ENCODE results near the gene FBXO39.
"Not testable (repeated sequence)": the region's sequence is repeated elsewhere in the genome, so short reads cannot be mapped to it uniquely, and the experiment has no call there.

The FBXO39 gene

DNA sequence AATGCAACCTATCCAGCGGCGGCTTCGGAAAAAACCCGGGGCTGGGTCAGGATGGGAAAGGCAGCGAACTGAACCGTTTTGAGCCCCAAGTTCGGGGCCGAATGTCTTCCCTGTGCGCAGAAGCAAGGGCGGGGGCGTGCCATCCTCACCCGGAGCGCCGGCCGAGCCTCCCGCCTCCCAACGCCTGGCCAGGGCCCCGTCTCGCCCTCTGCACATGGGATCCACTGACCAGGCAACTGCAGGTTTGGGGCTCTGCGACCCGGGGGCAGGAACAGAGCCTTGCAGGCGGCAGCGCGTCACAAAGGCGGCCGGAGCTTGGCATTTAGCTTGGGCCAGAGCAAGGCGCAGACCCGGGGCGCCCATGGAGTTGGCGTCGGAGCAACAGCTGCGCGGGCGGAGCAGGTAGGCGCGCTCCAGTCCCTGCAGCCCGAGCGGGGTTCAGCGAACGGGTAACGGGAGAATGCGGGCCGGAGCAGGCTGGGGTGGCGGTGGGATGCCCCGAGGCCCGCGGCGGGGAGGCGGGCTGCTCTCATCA, at the start of gene FBXO39:
FBXO39 (plus strand) TSS at position 345 of the 535 bp plus-strand sequence. CDS start 3,654 bp downstream, outside the sequence.
- DNase-seq (ENCODE audit: insufficient read length, low spot score) (no peak), FAIRE-seq (no peak)
- TF ChIP-seq POLR2A (IDR thresholded peaks at IDR 0.05; ENCODE audit: low read depth, low read length) = no peak

DNA sequence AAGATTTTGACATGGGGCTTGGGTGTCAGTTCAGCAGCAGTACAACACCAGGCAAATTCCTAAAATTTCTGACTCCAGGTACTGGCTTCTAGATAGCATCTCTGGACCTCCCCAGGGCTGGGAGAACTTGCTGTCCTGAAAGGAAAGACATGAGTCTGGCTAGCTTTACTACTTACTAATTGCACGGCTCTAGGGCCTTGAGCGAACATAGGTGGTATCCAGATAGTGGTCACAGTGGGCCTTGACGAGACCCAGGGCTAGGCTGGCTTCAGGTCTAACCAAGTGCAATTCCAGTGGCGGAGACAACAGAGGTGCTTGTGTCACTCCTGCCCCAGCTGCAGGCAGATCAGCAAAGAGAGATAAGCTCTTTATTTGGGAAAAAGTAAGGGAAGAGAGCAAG, 46.5 kb upstream of the FBXO39 start:
- FAIRE-seq = no peak

DNA sequence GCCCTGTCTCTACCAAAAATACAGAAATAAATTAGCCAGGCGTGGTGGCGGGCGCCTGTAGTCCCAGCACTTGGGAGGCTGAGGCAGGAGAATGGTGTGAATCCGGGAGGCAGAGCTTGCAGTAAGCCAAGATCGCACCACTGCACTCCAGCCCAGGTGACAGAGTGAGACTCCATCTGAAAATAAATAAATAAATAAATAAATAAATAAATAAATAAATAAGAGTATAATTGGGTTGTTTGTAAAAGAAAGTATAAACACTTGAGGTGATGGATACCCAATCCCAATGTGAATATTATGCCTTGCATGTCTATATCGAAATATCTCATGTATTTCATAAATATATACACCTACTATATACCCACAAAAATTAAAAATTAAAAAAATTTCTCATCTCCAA, 29.4 kb upstream of the FBXO39 start:
- FAIRE-seq; DNase-seq (ENCODE audit: insufficient read length, low spot score): not testable (repeated sequence)

More for the DNA sequence above, 46.5 kb upstream of the FBXO39 start:
- no peak for DNase-seq (ENCODE audit: insufficient read length, low spot score)
- TF ChIP-seq POLR2A (IDR thresholded peaks at IDR 0.05; ENCODE audit: low read depth, low read length) = no peak

DNA sequence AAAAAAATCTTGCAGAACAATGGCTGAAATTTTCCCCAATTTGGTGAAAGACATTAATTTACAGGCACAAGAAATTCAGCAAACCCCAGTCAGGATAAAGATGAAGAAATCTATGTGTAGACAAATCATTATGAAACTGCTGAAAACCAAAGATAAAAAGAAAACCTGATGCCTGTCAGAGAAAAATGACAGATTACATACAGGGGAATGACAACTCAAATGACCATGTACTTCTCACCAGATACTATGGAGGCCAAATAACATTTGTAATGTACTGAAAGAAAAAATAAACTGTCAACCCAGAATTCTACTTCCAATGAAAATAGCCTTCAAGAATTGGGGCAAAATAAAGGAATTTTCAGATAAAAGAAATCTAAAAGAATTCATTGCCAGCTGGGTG, 27.4 kb upstream of the FBXO39 start:
- FAIRE-seq (no peak), DNase-seq (ENCODE audit: insufficient read length, low spot score) (no peak)
- no peak for TF ChIP-seq POLR2A (IDR thresholded peaks at IDR 0.05; ENCODE audit: low read depth, low read length)

DNA sequence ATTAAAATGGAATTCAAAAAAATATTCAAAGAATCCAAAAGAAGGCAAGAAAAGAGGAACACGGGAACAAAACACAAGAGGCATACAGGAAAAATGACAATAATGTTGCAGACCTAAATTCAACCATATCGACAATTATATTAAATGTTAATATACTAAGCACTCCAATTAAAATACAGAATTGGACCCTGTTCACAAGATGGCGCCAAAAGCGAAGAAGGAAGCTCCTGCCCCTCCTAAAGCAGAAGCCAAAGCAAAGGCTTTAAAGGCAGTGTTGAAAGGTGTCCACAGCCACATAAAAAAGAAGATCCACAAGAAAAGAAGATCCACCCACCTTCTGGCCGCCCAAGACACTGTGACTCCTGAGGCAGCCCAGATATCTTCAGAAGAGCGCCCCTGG, 26.5 kb upstream of the FBXO39 start:
- DNase-seq (ENCODE audit: insufficient read length, low spot score) (no peak), FAIRE-seq (no peak)
- no peak for TF ChIP-seq POLR2A (IDR thresholded peaks at IDR 0.05; ENCODE audit: low read depth, low read length)

DNA sequence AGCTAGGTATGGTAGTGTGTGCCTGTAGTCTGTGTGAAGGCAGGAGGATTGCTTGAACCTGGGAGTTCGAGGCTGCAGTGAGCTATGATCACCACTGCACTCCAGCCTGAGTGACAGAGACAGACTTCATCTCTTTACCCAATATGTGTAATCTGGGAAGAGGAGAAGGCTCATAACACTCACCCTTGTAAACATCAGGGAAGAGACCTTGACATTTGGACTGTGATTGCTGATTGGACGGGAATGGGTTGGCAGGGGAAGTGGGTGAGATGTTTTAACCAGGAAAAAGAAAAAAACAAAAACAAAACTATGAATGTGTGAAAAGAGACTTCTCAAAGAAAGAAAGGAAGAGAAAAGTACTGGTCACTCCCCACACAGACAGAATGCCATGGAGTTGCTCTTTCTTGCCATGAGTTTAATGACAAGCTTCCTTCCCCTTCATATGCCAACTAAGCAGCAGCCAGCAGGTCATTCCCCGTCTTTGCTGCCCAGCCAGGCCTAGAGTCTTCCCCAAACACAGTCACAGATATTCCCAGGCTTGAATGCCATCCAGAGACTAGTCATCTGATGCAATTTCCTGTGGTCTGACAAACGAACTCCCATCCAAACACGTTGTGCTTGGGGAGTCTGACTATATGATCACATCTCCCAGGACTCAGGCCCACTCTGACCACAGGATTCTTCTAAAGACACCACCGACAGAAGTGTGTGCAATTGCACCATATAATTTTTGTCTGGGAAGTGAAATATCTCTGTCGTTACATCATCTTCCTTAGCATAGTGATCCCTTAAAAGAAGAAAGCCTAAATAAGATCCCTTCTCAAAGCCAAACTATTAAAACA, 23.7 kb upstream of the FBXO39 start:
- DNase-seq (ENCODE audit: insufficient read length, low spot score) (peak; percentile 78), FAIRE-seq (peak; percentile 95)
- TF ChIP-seq POLR2A (IDR thresholded peaks at IDR 0.05; ENCODE audit: low read depth, low read length) = no peak

DNA sequence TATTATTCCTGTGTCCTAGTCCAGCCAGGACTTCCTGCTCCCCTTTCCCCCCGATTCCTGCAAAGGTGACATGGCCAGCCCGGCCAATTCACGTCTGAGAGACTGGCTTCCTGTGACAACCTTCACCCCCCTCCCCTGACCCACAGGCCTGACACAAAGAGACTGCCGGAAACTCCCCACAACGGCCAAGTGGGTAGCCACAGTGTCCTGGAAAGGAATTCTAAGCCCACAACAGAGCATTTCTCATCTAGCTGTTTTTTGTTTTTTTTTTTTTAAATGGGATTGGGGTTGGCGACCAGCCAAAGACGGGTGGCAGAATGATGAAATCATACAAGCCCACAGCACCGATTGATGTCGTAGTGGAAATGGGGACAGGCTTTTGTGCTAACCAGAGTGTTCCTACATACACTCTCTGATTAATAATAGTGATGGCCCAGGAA, 23.0 kb upstream of the FBXO39 start:
- FAIRE-seq (peak; percentile 43), DNase-seq (ENCODE audit: insufficient read length, low spot score) (peak; percentile 56)
- no peak for TF ChIP-seq POLR2A (IDR thresholded peaks at IDR 0.05; ENCODE audit: low read depth, low read length)

DNA sequence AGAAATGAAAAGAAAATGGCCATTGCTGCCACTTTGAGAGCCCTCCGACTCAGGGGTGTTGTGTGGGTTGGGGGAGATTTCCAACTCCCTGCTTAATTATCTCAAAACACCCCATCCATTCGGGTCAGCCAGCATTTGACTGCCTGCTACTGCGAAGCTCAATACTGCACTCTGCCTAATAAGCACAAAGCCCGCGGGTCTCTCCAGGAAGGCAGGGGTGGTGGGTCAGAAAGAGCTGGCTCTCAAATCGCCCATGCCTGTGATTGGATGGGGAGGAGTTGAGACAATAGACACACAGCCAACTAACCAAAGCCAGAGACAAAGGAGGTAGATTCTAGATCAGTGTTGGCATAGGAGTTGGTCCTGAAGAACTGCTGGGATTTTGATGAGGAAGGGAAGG, 22.5 kb upstream of the FBXO39 start:
- DNase-seq (ENCODE audit: insufficient read length, low spot score) (no peak), FAIRE-seq (no peak)
- TF ChIP-seq POLR2A (IDR thresholded peaks at IDR 0.05; ENCODE audit: low read depth, low read length) = no peak

DNA sequence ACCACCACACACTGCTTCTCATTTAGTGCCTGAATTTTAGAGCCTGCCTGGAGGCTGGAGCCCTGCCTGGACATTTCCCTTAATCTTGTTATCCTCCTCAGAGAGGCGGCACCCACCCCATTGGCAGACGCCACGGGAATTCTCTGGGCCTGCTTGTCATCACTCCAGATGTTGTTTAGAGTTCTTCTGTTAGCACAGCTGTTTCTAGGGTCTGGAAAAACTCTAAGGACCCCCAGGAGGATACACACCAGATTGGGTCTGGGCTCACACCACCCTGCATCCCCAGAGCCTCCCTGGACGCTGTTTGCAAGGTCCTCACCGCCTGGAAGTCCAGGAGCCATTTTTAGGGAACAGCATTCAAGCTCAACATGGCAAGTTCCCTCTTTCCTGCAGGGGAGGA, 20.7 kb upstream of the FBXO39 start:
- DNase-seq (ENCODE audit: insufficient read length, low spot score) = no peak
- TF ChIP-seq POLR2A (IDR thresholded peaks at IDR 0.05; ENCODE audit: low read depth, low read length) = no peak
- no peak for FAIRE-seq

DNA sequence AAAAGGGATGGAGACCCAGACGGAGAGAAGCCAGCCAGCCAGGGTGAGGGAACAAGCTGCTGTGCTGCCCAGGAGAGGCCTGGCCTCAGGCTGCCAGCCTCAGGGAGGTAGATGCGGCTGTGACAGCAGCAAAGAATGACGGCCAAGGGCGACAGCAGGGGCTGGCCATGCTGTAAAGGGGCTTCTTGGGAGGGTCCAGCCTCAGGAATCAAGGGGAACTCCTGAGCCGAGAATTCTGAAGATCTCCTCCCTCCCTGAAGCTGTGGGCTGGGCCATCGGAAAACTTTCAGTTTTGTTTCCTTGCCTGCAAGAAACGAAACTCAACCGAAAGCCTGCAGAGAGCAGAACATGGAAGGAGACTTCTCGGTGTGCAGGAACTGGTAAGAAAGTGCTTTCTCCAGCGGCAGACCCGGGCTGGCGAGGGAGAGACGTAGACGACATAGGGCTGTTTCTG, 20.3 kb upstream of the FBXO39 start, which contains the start of gene XAF1:
XAF1 (plus strand) TSS at position 316 of the 454 bp plus-strand sequence; CDS start at position 349, 33 bp downstream.
- FAIRE-seq = no peak
- TF ChIP-seq POLR2A (IDR thresholded peaks at IDR 0.05; ENCODE audit: low read depth, low read length) = no peak
- DNase-seq (ENCODE audit: insufficient read length, low spot score) = no peak

DNA sequence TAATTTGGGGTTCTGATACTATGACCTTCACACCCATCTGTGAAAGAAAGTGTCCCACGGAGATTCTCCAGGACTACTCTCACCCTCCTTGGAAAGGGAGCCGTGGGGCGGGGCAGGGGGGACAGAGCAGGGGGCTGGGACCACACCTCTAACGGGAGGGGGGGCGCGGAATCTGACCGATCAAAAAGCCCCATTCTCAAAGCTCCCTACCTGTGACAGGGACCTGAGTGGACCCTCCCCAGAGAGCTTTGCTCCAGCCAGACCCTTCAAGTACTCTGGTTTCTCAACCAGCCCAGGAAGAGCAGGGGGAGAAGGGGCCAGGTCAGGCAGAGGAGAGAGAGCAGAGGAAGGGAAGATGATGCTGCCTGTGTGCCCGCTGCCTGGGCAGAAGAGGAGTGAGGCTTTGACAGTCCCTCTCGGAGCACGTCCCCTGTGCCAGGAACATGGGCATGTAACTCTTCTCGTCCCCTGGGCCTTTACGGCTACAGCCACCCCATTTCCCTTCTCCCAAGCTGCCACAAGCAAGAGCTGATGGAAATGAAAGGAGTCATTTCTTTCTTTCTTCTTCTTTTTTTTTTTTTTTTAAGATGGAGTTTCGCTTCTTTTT, 19.5 kb upstream of the FBXO39 start:
- FAIRE-seq (no peak), DNase-seq (ENCODE audit: insufficient read length, low spot score) (no peak)
- TF ChIP-seq POLR2A (IDR thresholded peaks at IDR 0.05; ENCODE audit: low read depth, low read length) = no peak

DNA sequence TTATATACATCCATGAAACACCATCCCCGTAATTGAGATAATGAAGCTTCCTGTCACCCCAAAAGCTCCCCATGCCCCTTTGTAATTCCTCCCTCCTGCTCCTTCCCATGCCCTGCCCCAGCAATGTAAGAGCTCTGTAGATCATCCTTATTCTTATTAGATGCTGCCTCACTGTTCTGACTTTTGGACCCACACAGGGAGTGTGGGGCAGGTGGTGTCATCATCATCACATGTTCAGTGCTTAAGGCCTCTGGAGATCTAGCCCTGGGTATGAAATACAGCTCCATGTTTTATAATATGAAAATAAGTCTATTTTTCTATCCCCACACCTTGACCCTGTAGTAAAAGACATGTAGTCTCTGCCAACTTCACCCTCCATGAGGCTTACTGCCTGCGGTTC, 18.3 kb upstream of the FBXO39 start:
- FAIRE-seq (no peak), DNase-seq (ENCODE audit: insufficient read length, low spot score) (no peak)
- no peak for TF ChIP-seq POLR2A (IDR thresholded peaks at IDR 0.05; ENCODE audit: low read depth, low read length)

DNA sequence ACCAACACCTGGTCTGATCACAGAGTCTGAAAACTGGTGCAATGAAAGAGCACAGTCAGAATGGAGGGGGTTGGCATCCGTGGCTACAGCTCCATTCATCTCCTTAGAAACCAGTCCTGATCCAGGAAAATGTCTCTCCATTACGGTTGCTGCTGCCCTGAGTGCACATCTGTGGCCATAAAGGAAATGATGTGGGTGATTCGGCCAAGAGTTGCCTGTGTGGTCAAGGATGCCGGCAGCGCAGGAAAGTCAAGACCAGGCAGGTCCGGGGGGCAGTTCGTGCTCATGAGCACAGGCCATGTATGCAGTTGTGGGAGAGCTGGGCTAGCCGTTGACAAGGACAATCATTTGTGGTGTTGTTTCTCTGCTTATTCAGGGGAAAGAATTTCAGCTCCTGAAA, 14.2 kb upstream of the FBXO39 start:
- no peak for FAIRE-seq
- no peak for TF ChIP-seq POLR2A (IDR thresholded peaks at IDR 0.05; ENCODE audit: low read depth, low read length)
- DNase-seq (ENCODE audit: insufficient read length, low spot score) = no peak

DNA sequence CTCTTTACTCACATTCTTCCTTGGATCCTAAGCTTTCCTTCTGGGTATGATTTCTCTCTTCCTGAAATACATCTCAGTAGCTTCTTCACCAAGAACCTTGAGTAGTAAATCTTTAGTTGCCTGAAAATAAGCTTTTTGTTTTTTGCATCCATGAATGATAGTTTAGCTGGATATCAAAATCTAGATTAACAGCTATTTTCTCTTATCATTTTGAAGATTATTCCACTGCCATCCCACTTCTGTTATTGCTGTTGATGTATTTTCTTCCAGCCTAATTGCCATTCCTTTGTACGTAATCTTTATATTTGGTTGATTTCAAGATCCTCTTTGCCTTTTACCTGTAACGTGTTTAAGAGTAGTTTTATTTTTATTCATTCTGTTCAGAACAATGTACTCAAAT, 7.6 kb upstream of the FBXO39 start:
- DNase-seq (ENCODE audit: insufficient read length, low spot score) (no peak), FAIRE-seq (no peak)
- no peak for TF ChIP-seq POLR2A (IDR thresholded peaks at IDR 0.05; ENCODE audit: low read depth, low read length)
